ENCODE measurements around the gene IL23R. TPM values are rescaled to one million over a fixed set of nuclear protein-coding genes. Genes with fewer than 3 reads are reported as not detected.

The IL23R gene
- total and polyA plus RNA-seq, 2 of the 8 experiments (the other 6 are each of a cell fraction or from before 2014, with no cell fraction given) = not detected

DNA sequence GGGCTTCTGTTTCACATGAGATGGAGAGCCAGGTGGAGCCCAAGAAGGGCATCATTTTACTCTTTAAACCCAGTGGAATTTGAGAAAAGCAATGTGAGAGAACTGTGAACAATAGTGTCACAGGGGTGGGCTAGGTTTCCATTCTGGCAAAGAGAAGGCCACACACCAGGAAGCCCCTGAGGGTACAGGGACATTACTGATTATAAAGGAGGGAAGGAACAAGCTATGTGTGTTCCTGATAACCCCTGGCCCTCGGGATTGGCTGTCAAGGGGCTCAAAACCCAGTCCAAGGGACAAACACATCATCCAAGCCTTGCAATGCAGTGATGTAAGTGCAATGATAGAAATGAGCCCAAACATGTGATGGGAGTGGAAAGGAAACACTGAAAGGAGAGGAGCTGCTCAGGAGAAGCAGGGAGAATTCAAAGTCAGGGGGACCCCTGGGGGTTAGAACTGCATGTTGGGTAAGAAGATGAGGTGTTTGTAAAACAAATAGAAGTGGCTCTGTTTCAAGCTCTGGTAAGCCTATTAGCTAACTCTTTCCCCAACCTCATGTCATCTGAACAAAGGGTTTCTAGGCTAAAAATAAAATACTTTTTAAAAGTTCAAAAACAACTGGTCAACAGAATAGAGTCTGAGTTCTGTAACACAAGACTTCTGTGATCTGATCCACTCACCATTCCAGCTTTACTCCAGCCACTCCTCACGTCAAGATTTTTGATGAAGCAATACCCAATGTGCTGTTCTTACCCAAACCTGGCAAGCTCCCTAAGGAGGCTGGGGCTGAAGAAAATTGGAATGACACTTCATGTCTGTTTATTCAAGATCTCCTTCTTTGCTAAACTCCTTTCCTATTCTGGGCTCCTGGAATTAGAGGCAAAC lies 90.3 kb downstream of the IL23R start:
- DNase-seq (ENCODE audit: low read depth in 1 of 2, low spot score in 2 of 2) (no peak), FAIRE-seq (no peak)
- POLR2A ChIA-PET (ENCODE audit: partially characterized antibody) = interaction anchor here (0.6 kb wide), 1 partner anchor 126 kb away, joined by 3 read pairs; no protein-coding TSS in a partner anchor
- no peak overlapping the region for H3K4me3 ChIP-seq (ENCODE audit: extremely low read depth in 1 of 4, insufficient read depth in 2 of 4, low read depth in 3 of 4, low read length in 4 of 4)
- no peak overlapping the region for H3K18ac ChIP-seq (ENCODE audit: extremely low read depth, low read length)
- CTCF ChIA-PET (ENCODE audit: partially characterized antibody) = interaction anchor here (0.8 to 1.6 kb wide), 4 partner anchors 18 to 244 kb away, joined by 3 to 12 read pairs (median 5); no protein-coding TSS in a partner anchor
- 88% methylated on average over 2 of the region's 2 CpGs; no CpG with 5 or more reads in 1 of the 2 experiments for WGBS, 2 experiments (ENCODE audit: extremely low coverage in 1 of 2, insufficient coverage in 1 of 2, insufficient read length in 1 of 2, insufficient replicate concordance in 2 of 2, low coverage in 1 of 2, low lambda C conversion rate in 2 of 2, missing lambda C conversion rate in 1 of 2)
- no peaks in the 10 kb centered on the region for H3K79me1 ChIP-seq (ENCODE audit: low read depth, low read length)
- H3K27ac ChIP-seq (ENCODE audit: low read depth, low read length) = no peak overlapping the region
- H2BK20ac ChIP-seq (ENCODE audit: low read length) = no peak overlapping the region; the same call in 1 of the 2 replicates
- no peak overlapping the region for H3K23ac ChIP-seq (ENCODE audit: insufficient read length)
- no peak overlapping the region for H4K5ac ChIP-seq (ENCODE audit: insufficient read length, low read depth, low read length)
- H2BK15ac ChIP-seq (ENCODE audit: low read length) = no peak overlapping the region
- H3K9ac ChIP-seq (replicated peaks in 1 of 4; ENCODE audit: extremely low read depth in 1 of 4, low read depth in 3 of 4, low read length in 3 of 4) = no peak overlapping the region
- no peak overlapping the region for H4K91ac ChIP-seq (replicated peaks; ENCODE audit: insufficient read length, low read length)
- H3K4me1 ChIP-seq (replicated peaks in 1 of 4; ENCODE audit: control insufficient read depth in 3 of 4, insufficient read depth in 4 of 4, low read length in 3 of 4) = peaks cover 0 to 8% (median 4%) of the 10 kb centered on the region in 4 experiments; a peak in 2 of 7 replicates
- H3K4me2 ChIP-seq (ENCODE audit: insufficient read depth in 1 of 2, low read depth in 2 of 2, low read length in 2 of 2) = peak overlapping the region in 1 of 2 experiments; percentile 16; a peak in 1 of 4 replicates
- H3K36me3 ChIP-seq (ENCODE audit: control insufficient read depth in 2 of 4, insufficient read depth in 4 of 4, low read length in 3 of 4) = no peaks in the 10 kb centered on the region
- no peak overlapping the region for H4K8ac ChIP-seq (ENCODE audit: extremely low read depth, insufficient read depth, low read length)
- peaks cover 3 to 10% of the 10 kb centered on the region in 2 experiments; a peak in 2 of 4 replicates for H3K9me3 ChIP-seq (ENCODE audit: insufficient read depth in 2 of 2, low read depth in 1 of 2, low read length in 1 of 2)
- H2AK5ac ChIP-seq (ENCODE audit: low read depth, low read length) = no peak overlapping the region
- no peaks in the 10 kb centered on the region for H4K20me1 ChIP-seq (replicated peaks in 1 of 2; ENCODE audit: control insufficient read depth in 1 of 2, insufficient read depth in 2 of 2, low read length in 2 of 2)
- H2BK12ac ChIP-seq (ENCODE audit: low read depth, low read length) = no peak overlapping the region
- no peaks in the 10 kb centered on the region for H3K79me2 ChIP-seq (ENCODE audit: control insufficient read depth in 1 of 2, insufficient read depth in 2 of 2, low read length in 2 of 2)
- no peak overlapping the region for H3K14ac ChIP-seq (ENCODE audit: insufficient read length)
- no peak overlapping the region; the same call in 1 of the 2 replicates for H2BK5ac ChIP-seq (ENCODE audit: low read depth, low read length)
- H3K4ac ChIP-seq (replicated peaks; ENCODE audit: insufficient read length, low read depth, low read length) = no peak overlapping the region
- no peaks in the 10 kb centered on the region for H3K23me2 ChIP-seq (ENCODE audit: low read depth, low read length)
- no peaks in the 10 kb centered on the region for H3K27me3 ChIP-seq (replicated peaks in 1 of 4; ENCODE audit: control insufficient read depth in 3 of 4, extremely low read depth in 1 of 4, insufficient read depth in 3 of 4, low read length in 3 of 4)
- H2BK120ac ChIP-seq (replicated peaks; ENCODE audit: low read depth, low read length) = no peak overlapping the region
- peak overlapping the region; percentile 26; the same call in 1 of the 2 replicates for H2AFZ ChIP-seq (ENCODE audit: low read length)
- no peak overlapping the region for H3K56ac ChIP-seq (replicated peaks; ENCODE audit: insufficient read length, low read depth, low read length)
- TF ChIP-seq NANOG (IDR thresholded peaks at IDR 0.05; ENCODE audit: insufficient read depth, low read depth, low read length, poor library complexity, severe bottlenecking) (no peak), BRCA1 (IDR thresholded peaks at IDR 0.05; ENCODE audit: low read depth, low read length) (no peak), CEBPB (IDR thresholded peaks at IDR 0.05; ENCODE audit: low read depth, low read length) (no peak), EP300 (IDR thresholded peaks at IDR 0.05; ENCODE audit: borderline replicate concordance in 1 of 2, low read depth in 2 of 2, low read length in 2 of 2) (no peak), SIRT6 (IDR thresholded peaks at IDR 0.05; ENCODE audit: low read length) (no peak), YY1 (IDR thresholded peaks at IDR 0.05; ENCODE audit: low read depth, low read length) (no peak), RNF2 (IDR thresholded peaks at IDR 0.05; ENCODE audit: borderline replicate concordance, low read depth, low read length, missing control alignments, poor library complexity, severe bottlenecking) (no peak)
- TF ChIP-seq, protein P1, sequence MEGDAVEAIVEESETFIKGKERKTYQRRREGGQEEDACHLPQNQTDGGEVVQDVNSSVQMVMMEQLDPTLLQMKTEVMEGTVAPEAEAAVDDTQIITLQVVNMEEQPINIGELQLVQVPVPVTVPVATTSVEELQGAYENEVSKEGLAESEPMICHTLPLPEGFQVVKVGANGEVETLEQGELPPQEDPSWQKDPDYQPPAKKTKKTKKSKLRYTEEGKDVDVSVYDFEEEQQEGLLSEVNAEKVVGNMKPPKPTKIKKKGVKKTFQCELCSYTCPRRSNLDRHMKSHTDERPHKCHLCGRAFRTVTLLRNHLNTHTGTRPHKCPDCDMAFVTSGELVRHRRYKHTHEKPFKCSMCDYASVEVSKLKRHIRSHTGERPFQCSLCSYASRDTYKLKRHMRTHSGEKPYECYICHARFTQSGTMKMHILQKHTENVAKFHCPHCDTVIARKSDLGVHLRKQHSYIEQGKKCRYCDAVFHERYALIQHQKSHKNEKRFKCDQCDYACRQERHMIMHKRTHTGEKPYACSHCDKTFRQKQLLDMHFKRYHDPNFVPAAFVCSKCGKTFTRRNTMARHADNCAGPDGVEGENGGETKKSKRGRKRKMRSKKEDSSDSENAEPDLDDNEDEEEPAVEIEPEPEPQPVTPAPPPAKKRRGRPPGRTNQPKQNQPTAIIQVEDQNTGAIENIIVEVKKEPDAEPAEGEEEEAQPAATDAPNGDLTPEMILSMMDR (IDR thresholded peaks at IDR 0.05; ENCODE audit: control extremely low read depth in 1 of 3, insufficient read depth in 1 of 3, low read depth in 1 of 3, low read length in 3 of 3) = no peak

Measured in H1 (cell line).